ENCODE results near the gene PLXDC2.
"Not testable (repeated sequence)": the region's sequence is repeated elsewhere in the genome, so short reads cannot be mapped to it uniquely, and the experiment has no call there.

The PLXDC2 gene

GRCh38 chr10:20013991-20014750 lies 197.9 kb downstream of the PLXDC2 start:
- Histone ChIP-seq H3K36me3 (ENCODE audit: insufficient read depth, low read length) (no peaks in the 10 kb centered on the region), H3K9ac (ENCODE audit: low read depth, low read length) (no peak overlapping the region), H3K27ac (ENCODE audit: low read depth, low read length) (no peak overlapping the region), H3K4me3 (ENCODE audit: low read length) (no peak overlapping the region), H3K27me3 (ENCODE audit: insufficient read depth, low read length) (no peaks in the 10 kb centered on the region), H3K4me1 (ENCODE audit: insufficient read depth, low read length) (0 out of 2 replicates have a peak, but pooled peaks cover 3% of the 10 kb centered on the region), H3K9me3 (ENCODE audit: insufficient read depth, low read depth, low read length) (no peaks in the 10 kb centered on the region)
- 93% methylated on average over 2 of the region's 2 CpGs for WGBS

- 95% methylated on average over 2 of the region's 2 CpGs for WGBS
- Histone ChIP-seq H3K4me3 (ENCODE audit: low read length) (no peak overlapping the region), H3K4me1 (ENCODE audit: insufficient read depth, low read length) (0 out of 2 replicates have a peak, but pooled peaks cover 3% of the 10 kb centered on the region), H3K36me3 (ENCODE audit: insufficient read depth, low read length) (no peaks in the 10 kb centered on the region), H3K27ac (ENCODE audit: low read depth, low read length) (no peak overlapping the region), H3K9ac (ENCODE audit: low read depth, low read length) (no peak overlapping the region), H3K27me3 (ENCODE audit: insufficient read depth, low read length) (no peaks in the 10 kb centered on the region), H3K9me3 (ENCODE audit: insufficient read depth, low read depth, low read length) (no peaks in the 10 kb centered on the region)
These were observed 201.7 kb downstream of the PLXDC2 start for GRCh38 chr10:20017961-20018360.

- Histone ChIP-seq H3K9ac (ENCODE audit: low read depth, low read length) (no peak overlapping the region), H3K36me3 (ENCODE audit: insufficient read depth, low read length) (no peaks in the 10 kb centered on the region), H3K27ac (ENCODE audit: low read depth, low read length) (no peak overlapping the region), H3K4me3 (ENCODE audit: low read length) (no peak overlapping the region), H3K9me3 (ENCODE audit: insufficient read depth, low read depth, low read length) (no peaks in the 10 kb centered on the region), H3K27me3 (ENCODE audit: insufficient read depth, low read length) (no peaks in the 10 kb centered on the region), H3K4me1 (ENCODE audit: insufficient read depth, low read length) (no peaks in the 10 kb centered on the region)
- no CpG with 5 or more reads among the region's 1 CpG for WGBS
These were observed 204.4 kb downstream of the PLXDC2 start for GRCh38 chr10:20020677-20021076.

- Histone ChIP-seq H3K4me1 (ENCODE audit: insufficient read depth, low read length) (peaks cover 8% of the 10 kb centered on the region), H3K27ac (ENCODE audit: low read depth, low read length) (no peak overlapping the region), H3K9ac (ENCODE audit: low read depth, low read length) (no peak overlapping the region), H3K36me3 (ENCODE audit: insufficient read depth, low read length) (no peaks in the 10 kb centered on the region), H3K4me3 (ENCODE audit: low read length) (no peak overlapping the region), H3K27me3 (ENCODE audit: insufficient read depth, low read length) (no peaks in the 10 kb centered on the region), H3K9me3 (ENCODE audit: insufficient read depth, low read depth, low read length) (no peaks in the 10 kb centered on the region)
- 95% methylated on average over 2 of the region's 3 CpGs for WGBS
These were observed 213.3 kb downstream of the PLXDC2 start for GRCh38 chr10:20029523-20029922.

GRCh38 chr10:20033476-20033875 lies 217.2 kb downstream of the PLXDC2 start:
- 91% methylated on average over 3 of the region's 4 CpGs for WGBS
- no peak overlapping the region for H3K9ac ChIP-seq (ENCODE audit: low read depth, low read length)
- no peaks in the 10 kb centered on the region for H3K9me3 ChIP-seq (ENCODE audit: insufficient read depth, low read depth, low read length)
- no peak overlapping the region for H3K27ac ChIP-seq (ENCODE audit: low read depth, low read length)
- H3K36me3 ChIP-seq (ENCODE audit: insufficient read depth, low read length), result no peaks in the 10 kb centered on the region
- no peaks in the 10 kb centered on the region for H3K27me3 ChIP-seq (ENCODE audit: insufficient read depth, low read length)
- H3K4me1 ChIP-seq (ENCODE audit: insufficient read depth, low read length), result peaks cover 13% of the 10 kb centered on the region
- H3K4me3 ChIP-seq (ENCODE audit: low read length), result no peak overlapping the region

GRCh38 chr10:20034732-20035131 lies 218.5 kb downstream of the PLXDC2 start:
- H3K9me3 ChIP-seq (ENCODE audit: insufficient read depth, low read depth, low read length), result no peaks in the 10 kb centered on the region
- no peak overlapping the region for H3K27ac ChIP-seq (ENCODE audit: low read depth, low read length)
- no peaks in the 10 kb centered on the region for H3K27me3 ChIP-seq (ENCODE audit: insufficient read depth, low read length)
- H3K36me3 ChIP-seq (ENCODE audit: insufficient read depth, low read length), result no peaks in the 10 kb centered on the region
- 96% methylated on average over 2 of the region's 2 CpGs for WGBS
- peaks cover 12% of the 10 kb centered on the region for H3K4me1 ChIP-seq (ENCODE audit: insufficient read depth, low read length)
- H3K4me3 ChIP-seq (ENCODE audit: low read length), result no peak overlapping the region
- no peak overlapping the region for H3K9ac ChIP-seq (ENCODE audit: low read depth, low read length)

GRCh38 chr10:20040012-20040411 lies 223.8 kb downstream of the PLXDC2 start:
- no peaks in the 10 kb centered on the region for H3K36me3 ChIP-seq (ENCODE audit: insufficient read depth, low read length)
- H3K4me3 ChIP-seq (ENCODE audit: low read length), result no peak overlapping the region
- peaks cover 5% of the 10 kb centered on the region; the same call in 1 of the 2 replicates for H3K4me1 ChIP-seq (ENCODE audit: insufficient read depth, low read length)
- H3K27ac ChIP-seq (ENCODE audit: low read depth, low read length), result no peak overlapping the region
- H3K27me3 ChIP-seq (ENCODE audit: insufficient read depth, low read length), result no peaks in the 10 kb centered on the region
- WGBS, result 92% methylated on average over 6 of the region's 6 CpGs
- 0 out of 2 replicates have a peak overlapping the region, but pooled peaks have one; percentile 16 for H3K9ac ChIP-seq (ENCODE audit: low read depth, low read length)
- no peaks in the 10 kb centered on the region for H3K9me3 ChIP-seq (ENCODE audit: insufficient read depth, low read depth, low read length)

GRCh38 chr10:20041931-20042330 lies 225.7 kb downstream of the PLXDC2 start:
- Histone ChIP-seq H3K9ac (ENCODE audit: low read depth, low read length) (no peak overlapping the region), H3K4me1 (ENCODE audit: insufficient read depth, low read length) (0 out of 2 replicates have a peak, but pooled peaks cover under 1% of the 10 kb centered on the region), H3K9me3 (ENCODE audit: insufficient read depth, low read depth, low read length) (no peaks in the 10 kb centered on the region), H3K36me3 (ENCODE audit: insufficient read depth, low read length) (no peaks in the 10 kb centered on the region), H3K4me3 (ENCODE audit: low read length) (no peak overlapping the region), H3K27me3 (ENCODE audit: insufficient read depth, low read length) (no peaks in the 10 kb centered on the region), H3K27ac (ENCODE audit: low read depth, low read length) (no peak overlapping the region)
- WGBS, result 94% methylated on average over 3 of the region's 3 CpGs

GRCh38 chr10:20045100-20045499 lies 228.9 kb downstream of the PLXDC2 start:
- not testable (repeated sequence) for H3K9ac ChIP-seq (ENCODE audit: low read depth, low read length); H3K9me3 ChIP-seq (ENCODE audit: insufficient read depth, low read depth, low read length); H3K4me1 ChIP-seq (ENCODE audit: insufficient read depth, low read length); H3K4me3 ChIP-seq (ENCODE audit: low read length); H3K27me3 ChIP-seq (ENCODE audit: insufficient read depth, low read length); H3K27ac ChIP-seq (ENCODE audit: low read depth, low read length)
- WGBS, result 94% methylated on average over 5 of the region's 5 CpGs
- H3K36me3 ChIP-seq (ENCODE audit: insufficient read depth, low read length), result peaks cover 21% of the 10 kb centered on the region

- peaks cover 21% of the 10 kb centered on the region for H3K36me3 ChIP-seq (ENCODE audit: insufficient read depth, low read length)
- H3K9ac ChIP-seq (ENCODE audit: low read depth, low read length), result no peak overlapping the region
- H3K27me3 ChIP-seq (ENCODE audit: insufficient read depth, low read length), result no peaks in the 10 kb centered on the region
- peaks cover 5% of the 10 kb centered on the region; the same call in 1 of the 2 replicates for H3K9me3 ChIP-seq (ENCODE audit: insufficient read depth, low read depth, low read length)
- H3K4me1 ChIP-seq (ENCODE audit: insufficient read depth, low read length), result no peaks in the 10 kb centered on the region
- no peak overlapping the region for H3K27ac ChIP-seq (ENCODE audit: low read depth, low read length)
- whole genome bisulfite sequencing, result 95% methylated on average over 2 of the region's 2 CpGs
- no peak overlapping the region for H3K4me3 ChIP-seq (ENCODE audit: low read length)
These were observed 231.9 kb downstream of the PLXDC2 start for GRCh38 chr10:20048161-20048560.

GRCh38 chr10:20058135-20058534 lies 241.9 kb downstream of the PLXDC2 start:
- Histone ChIP-seq H3K36me3 (ENCODE audit: insufficient read depth, low read length) (peaks cover 2% of the 10 kb centered on the region; the same call in 1 of the 2 replicates), H3K27me3 (ENCODE audit: insufficient read depth, low read length) (no peaks in the 10 kb centered on the region), H3K27ac (ENCODE audit: low read depth, low read length) (no peak overlapping the region), H3K9ac (ENCODE audit: low read depth, low read length) (no peak overlapping the region), H3K9me3 (ENCODE audit: insufficient read depth, low read depth, low read length) (peaks cover 7% of the 10 kb centered on the region), H3K4me1 (ENCODE audit: insufficient read depth, low read length) (no peaks in the 10 kb centered on the region; the same call in 1 of the 2 replicates), H3K4me3 (ENCODE audit: low read length) (no peak overlapping the region)
- WGBS, result 100% methylated on average over 2 of the region's 2 CpGs
